Measurements from ENCODE around the gene MID1. TPM values are rescaled to one million over a fixed set of nuclear protein-coding genes. Genes with fewer than 3 reads are reported as not detected.

MID1 gene
- 10 to 100 TPM; 41.4 to 48.8 (median 48.4) TPM for total RNA-seq
- long read RNA-seq, donor 1, full-length matches to known transcripts, result 20 of 34 reads
- long read RNA-seq, donor 1, partial matches to known transcripts, result 7 of 34 reads
- long read RNA-seq, donor 1, other reads (novel, unspliced or antisense), result 7 of 34 reads
- long read RNA-seq, donor 2, full-length matches to known transcripts, result 2 of 18 reads
- long read RNA-seq, donor 2, partial matches to known transcripts, result 5 of 18 reads
- long read RNA-seq, donor 2, other reads (novel, unspliced or antisense), result 11 of 18 reads

GRCh38 chrX:10620121-10620699, at the start of gene MID1:
Gene MID1, minus strand, starts transcription at chrX:10620585. Its CDS starts 53,038 bp downstream, at chrX:10567547.
- H3K4me1 ChIP-seq (ENCODE audit: low read depth), result peaks cover 6% of the 10 kb centered on the region
- ATAC-seq (peak; percentile 63), DNase-seq (peak; percentile 64 to 72 (median 69))
- no peaks in the 10 kb centered on the region for H3K36me3 ChIP-seq (ENCODE audit: low read depth)
- no peaks in the 10 kb centered on the region for H3K9me3 ChIP-seq
- peak within 1 kb of the TSS; percentile 19 for H3K4me3 ChIP-seq
- intact Hi-C loops (cut with DNase I, micrococcal nuclease), result no loop called here
- TF ChIP-seq CTCF (IDR thresholded peaks at IDR 0.05), result no peak

- no peak for TF ChIP-seq CTCF (IDR thresholded peaks at IDR 0.05)
- intact Hi-C loops (cut with DNase I, micrococcal nuclease), result no loop called here
- no peak for ATAC-seq
Measured at GRCh38 chrX:10667143-10667542, 46.8 kb upstream of the MID1 start.

GRCh38 chrX:10666102-10666501, 45.7 kb upstream of the MID1 start:
- Histone ChIP-seq H3K36me3 (ENCODE audit: low read depth) (no peaks in the 10 kb centered on the region), H3K4me1 (ENCODE audit: low read depth) (no peaks in the 10 kb centered on the region), H3K9me3 (no peaks in the 10 kb centered on the region), H3K4me3 (no peak overlapping the region)
- no peak for TF ChIP-seq CTCF (IDR thresholded peaks at IDR 0.05)
- intact Hi-C loops (cut with DNase I, micrococcal nuclease), result no loop called here
- ATAC-seq (no peak), DNase-seq (no peak)

More at GRCh38 chrX:10667143-10667542, 46.8 kb upstream of the MID1 start:
- H3K4me3 ChIP-seq, result no peak overlapping the region
- no peaks in the 10 kb centered on the region for H3K36me3 ChIP-seq (ENCODE audit: low read depth)
- no peaks in the 10 kb centered on the region for H3K9me3 ChIP-seq
- no peaks in the 10 kb centered on the region for H3K4me1 ChIP-seq (ENCODE audit: low read depth)
- no peak for DNase-seq

- Histone ChIP-seq H3K4me1 (ENCODE audit: low read depth) (no peaks in the 10 kb centered on the region), H3K4me3 (no peak overlapping the region), H3K36me3 (ENCODE audit: low read depth) (no peaks in the 10 kb centered on the region), H3K9me3 (no peaks in the 10 kb centered on the region)
- no peak for TF ChIP-seq CTCF (IDR thresholded peaks at IDR 0.05)
- intact Hi-C loops (cut with DNase I, micrococcal nuclease), result no loop called here
- no peak for ATAC-seq
- no peak for DNase-seq
Measured at GRCh38 chrX:10665681-10666080, 45.3 kb upstream of the MID1 start.

- intact Hi-C loops (cut with DNase I, micrococcal nuclease), result no loop called here
- Histone ChIP-seq H3K36me3 (ENCODE audit: low read depth) (no peaks in the 10 kb centered on the region), H3K4me3 (no peak overlapping the region), H3K9me3 (no peaks in the 10 kb centered on the region), H3K4me1 (ENCODE audit: low read depth) (no peaks in the 10 kb centered on the region)
- TF ChIP-seq CTCF (IDR thresholded peaks at IDR 0.05), result no peak
- ATAC-seq (no peak), DNase-seq (no peak)
Measured at GRCh38 chrX:10660171-10660570, 39.8 kb upstream of the MID1 start.
